H1 (cell line): ENCODE results near the gene ASL. TPM values are rescaled to one million over a fixed set of nuclear protein-coding genes. Genes with fewer than 3 reads are reported as not detected.

Experiments
- ATF2 ChIP-seq: IDR thresholded peaks from 2 replicates; pipeline ENCODE4 v1.6.1; 2012; ENCODE audit warnings: low read length, inconsistent platforms
- CHD7 ChIP-seq: fragments of 300-600 bp; sonication (generic); IDR thresholded peaks from 2 replicates; pipeline ENCODE4 v1.7.1; 2012; ENCODE audit warnings: low read length, moderate library complexity, mild to moderate bottlenecking, inconsistent platforms; ENCODE audit not compliant: insufficient replicate concordance
- RAD21 ChIP-seq, 2 experiments: IDR thresholded peaks in 1 of 2; conservative IDR thresholded peaks in 1 of 2; 2 replicates each; pipeline ENCODE4 v1.6.1; 2011; ENCODE audit warnings: low read depth in 2 of 2, low read length in 2 of 2, improper control_type of control experiment in 1 of 2, inconsistent platforms in 1 of 2, mild to moderate bottlenecking in 1 of 2, moderate library complexity in 1 of 2
- SRF ChIP-seq: IDR thresholded peaks from 2 replicates; pipeline ENCODE4 v1.6.1; 2011; ENCODE audit warnings: mild to moderate bottlenecking, low read depth, low read length, moderate library complexity
- polyA plus RNA-seq, 7 experiments: library from polyadenylated mRNA; depleted of rRNA in 3 of 7; stranded (reverse) in 5 of 7; unstranded in 2 of 7; fragments of >200 nt in 5 of 7; fragments of 200-250 nt in 2 of 7; gene quantifications; 1 replicate in 5 of 7; 2 replicates in 1 of 7; 4 replicates in 1 of 7; pipeline versions ENCODE4 v1.2.1 to v1.2.3, GENCODE V29; 2011 to 2013; ENCODE audit warnings: missing spikeins in 2 of 7, mixed read lengths in 2 of 7
- total RNA-seq: library from RNA; stranded (reverse); fragmentation: NEBNext Ultra II Directional; extraction: Animal tissue kit (Norgen Biotek cat#: 25700); gene quantifications from 2 replicates; pipeline ENCODE4 v1.2.1, GENCODE V29; 2021

The ASL gene
- total and polyA plus RNA-seq, 2 of the 8 experiments (the other 6 are each of a cell fraction or from before 2014, with no cell fraction given): 23.3 to 35.3 TPM

- TF ChIP-seq ATF2: no peak
- no peak for TF ChIP-seq RAD21 (IDR thresholded peaks at IDR 0.05 in 1 of 2, conservative IDR thresholded peaks at IDR 0.05 in 1 of 2; ENCODE audit: low read depth in 2 of 2, low read length in 2 of 2)
- no peak for TF ChIP-seq CHD7
- no peak for TF ChIP-seq SRF
Observed at GRCh38 chr7:66110856-66111255, 35.2 kb downstream of the ASL start (continued).
